OCI-M2 (cell line): Measurements from ENCODE around the gene SYT8.

Experiments used
- DNase-seq: peaks from one replicate; lab custom pipeline; 2025; ENCODE audit not compliant: unreplicated experiment; lab: John Stamatoyannopoulos, UW

Gene SYT8

DNA sequence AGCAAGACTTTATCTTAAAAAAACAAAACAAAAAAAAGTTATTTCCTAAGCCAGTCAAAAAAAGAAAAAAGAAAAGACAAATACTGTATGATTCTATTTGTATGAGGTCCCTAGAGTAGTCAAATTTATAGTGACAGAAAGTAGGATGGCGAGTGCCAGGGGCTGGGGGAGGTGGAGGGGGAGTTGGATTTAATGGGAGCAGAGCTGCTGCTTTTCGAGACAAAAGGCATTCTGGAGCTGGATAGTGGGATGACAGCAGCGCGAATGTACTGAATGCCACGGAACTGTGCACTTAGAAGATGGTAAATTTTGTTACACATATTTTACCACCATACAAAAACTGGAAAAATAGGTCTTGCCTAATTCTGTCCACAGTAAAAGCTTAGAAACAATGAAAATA lies 17.8 kb upstream of the SYT8 start:
- no peak for DNase-seq

GRCh38 chr11:1817511-1817910 lies 17.3 kb upstream of the SYT8 start:
- no peak for DNase-seq

GRCh38 chr11:1819074-1819473 lies 15.7 kb upstream of the SYT8 start:
- no peak for DNase-seq

- DNase-seq: no peak
Observed at GRCh38 chr11:1820463-1821325, 14.1 kb upstream of the SYT8 start.

- DNase-seq: no peak
Observed at GRCh38 chr11:1821562-1821961, 13.2 kb upstream of the SYT8 start.

DNA sequence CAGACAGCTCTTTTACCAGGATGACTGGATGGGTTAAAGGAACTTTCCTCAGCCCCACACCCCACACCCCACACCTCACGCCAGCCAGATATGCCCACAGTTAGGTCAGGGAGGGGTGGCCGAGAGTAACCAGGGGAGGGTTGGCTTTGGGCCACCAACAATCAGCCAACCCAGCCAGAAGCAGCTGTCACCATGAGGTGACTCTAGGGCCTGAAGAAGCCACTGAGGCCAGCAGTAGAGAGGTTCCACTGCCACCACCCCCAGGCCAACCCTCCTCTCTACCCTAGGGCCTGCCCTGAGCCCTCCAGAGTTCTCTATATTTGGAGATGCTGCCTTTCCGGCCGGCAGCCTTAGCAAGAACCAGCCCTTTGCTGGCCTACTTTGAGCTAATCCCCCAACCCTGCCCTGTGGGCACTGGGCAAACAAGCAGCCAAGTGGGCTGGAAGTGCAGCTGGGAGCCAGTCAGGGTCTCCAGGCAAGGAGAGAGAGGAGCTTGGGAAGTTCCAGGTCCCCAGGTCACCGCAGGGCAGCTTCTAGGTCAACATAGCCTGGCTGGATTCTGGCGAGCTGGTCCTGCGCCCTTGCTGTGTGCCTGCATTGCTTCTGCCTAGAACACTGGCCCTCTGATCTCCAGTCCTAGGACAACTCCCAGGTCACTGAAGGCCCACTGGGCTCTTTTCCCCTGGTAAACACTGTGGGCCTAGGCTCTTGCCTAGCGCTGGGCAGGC lies 12.0 kb upstream of the SYT8 start:
- DNase-seq: no peak

DNA sequence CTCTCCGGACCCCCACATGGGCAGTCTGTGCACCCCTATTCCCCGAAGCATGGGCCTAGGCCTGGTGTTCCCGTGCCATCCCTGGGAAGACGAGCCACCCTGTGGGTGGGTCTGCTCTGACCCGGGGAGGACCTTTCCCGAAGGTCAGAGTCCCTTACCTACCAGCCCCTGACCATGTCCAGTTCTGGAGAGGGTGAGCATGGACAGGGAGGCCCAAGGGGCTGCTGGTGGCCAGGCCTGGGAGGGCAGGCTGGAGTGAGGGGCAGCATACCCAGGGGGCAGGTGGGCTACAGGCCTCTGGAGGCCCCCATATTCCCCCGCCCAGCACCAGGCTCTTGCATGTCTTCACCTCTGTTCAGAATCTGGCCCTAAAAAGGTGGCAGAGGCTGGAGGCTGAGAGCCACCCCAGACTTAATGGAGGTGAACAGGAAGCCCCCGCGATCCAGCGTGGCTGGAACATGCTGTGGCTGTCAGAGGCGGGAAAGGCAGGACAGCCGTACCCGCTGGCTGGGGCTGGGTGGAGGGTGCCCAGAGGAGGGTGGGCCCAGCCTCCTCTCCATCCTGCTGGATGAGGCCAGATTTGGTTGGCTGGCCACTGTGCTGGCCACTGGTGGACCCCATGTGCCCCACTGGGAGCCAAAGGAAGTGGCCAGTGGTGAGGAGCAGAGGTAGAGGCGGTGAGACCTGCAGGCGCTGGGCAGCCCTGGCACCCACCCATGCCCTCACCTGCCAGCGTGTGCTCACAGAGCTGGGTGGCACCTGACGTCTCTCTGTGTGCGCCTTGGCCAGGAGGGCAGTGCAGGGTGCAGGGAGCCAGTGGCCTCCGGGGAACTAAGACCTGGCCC lies 11.2 kb upstream of the SYT8 start:
- no peak for DNase-seq

- no peak for DNase-seq
Observed at GRCh38 chr11:1824221-1825038, 10.4 kb upstream of the SYT8 start.

DNA sequence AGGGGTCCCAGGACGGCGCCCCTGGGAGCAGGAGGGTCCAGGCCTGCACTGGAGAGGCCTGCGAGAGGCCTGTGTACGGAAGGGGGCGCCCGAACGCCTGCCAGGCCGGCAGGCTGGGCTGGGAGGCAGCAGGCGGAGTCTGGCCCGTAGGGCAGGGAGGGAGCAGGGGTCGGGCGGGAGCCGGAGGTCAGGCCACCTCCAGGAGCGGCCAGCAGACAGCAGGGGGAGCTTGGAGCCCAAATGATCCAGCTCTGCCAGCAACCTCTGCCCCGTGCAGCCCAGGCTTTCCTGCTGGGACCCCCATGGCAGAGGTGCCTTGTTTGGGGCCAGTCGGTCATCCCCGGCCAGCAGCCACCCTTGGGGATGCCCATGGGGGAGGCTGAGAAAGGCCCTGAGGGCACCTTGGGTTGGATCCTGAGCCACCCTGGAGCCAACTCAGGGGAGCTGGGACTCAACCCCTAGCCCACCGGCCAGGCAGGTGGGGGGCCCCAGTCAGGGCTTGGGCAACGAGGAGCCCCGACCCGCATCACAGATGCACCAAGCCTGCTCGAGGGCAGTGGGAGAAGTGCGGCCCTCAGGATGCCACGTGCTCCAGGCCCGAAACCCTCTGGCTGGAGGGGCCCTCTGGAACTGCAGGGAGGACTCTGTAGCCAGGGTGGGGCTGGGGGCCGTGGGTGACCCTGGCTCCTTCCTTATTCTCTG lies 9.6 kb upstream of the SYT8 start:
- no peak for DNase-seq

DNA sequence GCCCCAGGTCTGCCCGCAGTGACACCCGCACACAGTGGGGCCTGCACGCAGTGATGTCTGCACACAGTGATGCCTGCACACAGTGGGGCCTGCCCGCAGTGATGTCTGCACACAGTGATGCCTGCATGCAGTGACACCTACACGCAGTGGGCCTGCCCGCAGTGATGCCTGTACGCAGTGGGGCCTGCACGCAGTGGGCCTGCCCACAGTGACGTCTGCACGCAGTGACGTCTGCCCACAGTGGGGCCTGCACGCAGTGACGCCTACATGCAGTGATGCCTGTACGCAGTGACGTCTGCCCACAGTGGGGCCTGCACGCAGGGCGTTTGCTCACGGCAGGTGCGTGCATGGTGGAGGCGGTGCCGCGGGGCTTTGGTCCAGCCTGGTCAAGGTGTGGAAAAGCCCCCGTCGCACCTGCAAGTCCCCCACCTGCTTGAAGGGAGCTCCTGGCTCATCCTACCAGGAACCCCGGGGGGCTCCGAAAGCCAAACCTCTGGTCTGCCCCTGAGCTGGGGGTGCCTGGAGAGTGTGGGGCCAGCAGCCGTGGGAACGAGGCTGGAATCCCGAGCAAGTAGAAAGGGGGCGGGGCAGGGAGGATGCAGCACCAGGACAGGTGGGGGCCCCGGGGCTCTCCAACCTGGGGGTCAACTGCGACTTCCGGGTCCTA lies 8.9 kb upstream of the SYT8 start:
- no peak for DNase-seq

DNA sequence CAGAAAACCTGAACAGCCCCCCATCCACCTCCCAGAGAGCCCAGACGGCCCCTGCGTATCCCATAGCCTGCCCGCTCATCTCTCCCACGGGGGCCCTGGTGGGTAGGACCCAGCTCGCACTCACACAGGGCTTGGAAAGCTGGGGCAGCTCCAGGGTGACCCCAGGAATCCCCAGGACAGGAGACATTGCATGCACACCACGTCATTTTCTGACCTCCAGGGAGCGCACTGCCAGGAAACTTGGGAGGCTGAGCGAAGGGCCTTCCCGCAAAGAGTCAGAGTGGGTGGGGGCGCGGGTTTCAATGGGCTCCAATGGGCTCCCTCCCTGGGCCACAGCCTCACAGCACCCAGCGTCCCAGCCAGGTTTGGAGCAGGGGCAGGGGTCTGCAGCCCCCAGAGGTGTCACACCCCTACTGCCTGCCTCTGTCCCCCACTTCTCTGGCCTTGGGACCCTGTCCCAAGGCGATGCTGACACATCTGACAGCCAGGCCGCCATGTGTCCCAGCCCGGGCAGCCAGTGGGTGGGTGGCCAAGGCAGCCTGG lies 8.2 kb upstream of the SYT8 start:
- no peak for DNase-seq

DNA sequence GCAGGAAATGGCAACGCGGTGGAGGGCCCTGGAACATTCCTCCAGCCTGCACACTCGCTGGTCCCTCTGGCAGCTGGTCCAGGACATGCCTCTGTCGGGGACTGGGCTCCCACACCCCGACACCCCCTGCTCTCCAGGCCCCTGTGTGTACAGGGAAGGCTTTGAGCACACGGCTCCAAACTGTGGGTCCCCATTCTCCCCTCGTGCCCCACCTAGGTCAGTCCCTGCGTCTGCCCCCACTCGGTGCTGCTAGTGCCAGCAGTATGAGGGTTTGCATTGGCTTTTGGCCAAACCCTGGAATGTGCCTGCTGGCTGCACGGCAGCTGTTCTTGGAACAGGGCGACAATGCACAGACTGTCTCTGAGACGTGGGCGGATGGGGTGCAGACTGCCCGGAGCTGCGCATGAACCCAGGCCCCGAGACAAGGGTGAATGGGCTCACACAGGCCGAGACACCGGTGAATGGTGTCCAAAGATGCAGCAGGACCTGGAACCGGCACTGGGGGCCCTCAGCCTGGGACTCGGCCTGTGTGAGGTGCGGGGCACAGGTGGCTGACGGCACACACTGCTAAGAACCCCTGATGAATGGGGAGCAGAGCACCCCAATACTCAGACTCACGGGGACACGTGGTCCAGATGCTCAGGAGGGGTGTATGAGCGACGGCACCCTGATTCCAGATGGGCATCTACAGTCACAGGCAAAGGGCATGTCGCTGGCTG lies 7.5 kb upstream of the SYT8 start:
- no peak for DNase-seq

GRCh38 chr11:1827931-1828330 lies 6.9 kb upstream of the SYT8 start:
- DNase-seq: no peak

DNA sequence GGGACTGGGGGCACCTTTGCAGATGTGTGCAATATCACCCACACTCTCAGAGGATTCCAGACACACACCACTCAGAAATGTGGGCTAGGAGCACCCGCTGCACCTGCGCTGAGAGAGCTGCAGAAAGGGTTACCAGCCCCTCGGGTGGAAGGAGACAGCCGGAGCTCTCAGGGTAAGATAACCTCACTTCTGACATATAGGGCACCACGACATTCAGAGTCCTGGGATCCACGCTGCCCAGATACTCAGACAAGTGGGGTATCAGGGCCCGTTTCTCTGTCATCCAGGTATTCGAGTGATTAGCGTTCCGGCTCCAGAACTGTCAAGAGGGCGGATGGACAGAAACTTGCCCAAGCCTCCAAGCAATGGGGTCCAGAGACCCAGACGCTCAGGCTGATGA lies 6.2 kb upstream of the SYT8 start:
- DNase-seq: no peak

DNA sequence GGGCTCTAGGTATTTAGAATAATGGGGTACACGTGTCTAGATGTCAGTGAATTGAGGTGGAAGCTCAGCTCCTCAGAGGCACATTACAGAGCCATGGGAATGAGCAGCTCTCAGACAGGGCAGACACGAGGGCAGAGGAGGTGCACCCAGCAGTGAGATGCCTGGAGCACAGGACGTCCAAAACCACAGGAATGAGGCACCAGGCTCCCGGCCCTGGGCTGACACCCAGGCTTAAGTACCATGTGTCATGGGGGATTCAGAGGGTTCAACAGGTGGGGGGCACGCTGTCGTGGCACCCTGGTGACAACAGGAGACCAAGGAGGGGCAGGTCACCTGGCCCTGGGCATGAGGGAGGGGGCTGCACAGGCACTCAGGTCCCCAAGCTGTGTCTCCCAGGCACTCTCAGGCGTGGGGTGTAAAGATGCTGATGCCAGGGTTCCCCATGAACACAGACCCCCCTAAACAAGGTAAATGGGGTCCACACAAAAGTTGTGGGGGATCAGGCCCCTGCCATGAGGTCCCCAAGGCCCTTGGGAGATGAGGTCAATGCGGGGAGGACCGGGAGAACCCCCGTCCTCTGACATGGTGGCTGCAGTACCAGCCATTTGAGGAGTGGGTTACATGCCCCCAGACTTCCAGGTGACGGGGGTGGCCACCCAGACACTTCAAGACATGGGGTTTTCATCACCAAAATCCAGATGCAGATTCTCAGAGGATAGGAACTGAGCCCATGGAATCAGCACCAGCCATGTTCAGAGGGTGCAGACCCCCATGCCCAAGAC lies 5.6 kb upstream of the SYT8 start:
- no peak for DNase-seq

GRCh38 chr11:1830004-1830321 lies 4.8 kb upstream of the SYT8 start:
- no peak for DNase-seq

DNA sequence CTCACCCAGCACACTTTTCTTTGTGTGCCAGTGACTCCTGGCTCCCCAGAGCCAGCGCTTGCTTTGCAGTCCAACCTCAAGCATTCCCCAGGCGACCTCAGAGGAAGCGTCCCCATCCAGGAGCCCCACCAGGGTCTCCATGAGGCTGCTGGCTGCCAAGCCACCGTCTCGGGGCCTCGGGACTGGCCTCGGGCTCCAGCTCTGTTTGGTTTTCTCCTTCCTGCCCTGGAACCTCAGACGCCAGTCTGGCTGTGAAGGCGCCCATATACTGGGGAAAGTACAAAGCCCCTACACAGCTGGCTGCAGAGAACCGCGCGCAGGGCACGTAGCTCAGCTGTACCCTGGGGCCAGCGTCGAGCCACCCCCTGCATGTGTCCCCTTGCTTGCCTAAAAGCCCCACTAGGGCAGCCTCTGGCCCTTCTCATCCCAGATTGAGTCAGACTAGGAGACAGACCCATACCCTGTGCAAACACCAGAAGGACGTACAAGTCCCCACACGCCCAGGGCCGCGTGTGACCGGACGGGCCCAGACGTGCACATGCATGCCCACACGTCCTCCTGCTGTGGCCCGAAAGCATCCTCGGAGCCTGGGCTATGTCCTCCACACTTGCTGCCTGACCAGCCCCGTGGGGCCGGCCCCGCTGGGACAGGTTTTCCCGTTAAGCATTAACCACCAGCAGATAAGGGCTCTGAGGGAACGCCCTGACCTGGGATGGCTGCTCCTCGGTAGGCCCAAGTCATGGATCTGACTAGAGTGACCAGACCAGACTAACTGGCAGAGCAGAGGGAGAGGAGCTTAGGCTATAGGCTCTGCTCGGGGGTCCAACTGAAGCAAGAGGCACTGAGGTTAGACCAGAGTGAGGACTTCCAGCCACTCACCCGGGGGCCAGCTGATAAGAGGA lies 4.2 kb upstream of the SYT8 start:
- no peak for DNase-seq
